Inferior parietal cortex (tissue), 1 donor: ENCODE measurements around the gene SLC9A8.

Experiments
- DNase-seq: peaks from one replicate; pipeline ENCODE4 v3.0.0-alpha.2; 2016; ENCODE audit errors: extremely low spot score

The SLC9A8 gene

DNA sequence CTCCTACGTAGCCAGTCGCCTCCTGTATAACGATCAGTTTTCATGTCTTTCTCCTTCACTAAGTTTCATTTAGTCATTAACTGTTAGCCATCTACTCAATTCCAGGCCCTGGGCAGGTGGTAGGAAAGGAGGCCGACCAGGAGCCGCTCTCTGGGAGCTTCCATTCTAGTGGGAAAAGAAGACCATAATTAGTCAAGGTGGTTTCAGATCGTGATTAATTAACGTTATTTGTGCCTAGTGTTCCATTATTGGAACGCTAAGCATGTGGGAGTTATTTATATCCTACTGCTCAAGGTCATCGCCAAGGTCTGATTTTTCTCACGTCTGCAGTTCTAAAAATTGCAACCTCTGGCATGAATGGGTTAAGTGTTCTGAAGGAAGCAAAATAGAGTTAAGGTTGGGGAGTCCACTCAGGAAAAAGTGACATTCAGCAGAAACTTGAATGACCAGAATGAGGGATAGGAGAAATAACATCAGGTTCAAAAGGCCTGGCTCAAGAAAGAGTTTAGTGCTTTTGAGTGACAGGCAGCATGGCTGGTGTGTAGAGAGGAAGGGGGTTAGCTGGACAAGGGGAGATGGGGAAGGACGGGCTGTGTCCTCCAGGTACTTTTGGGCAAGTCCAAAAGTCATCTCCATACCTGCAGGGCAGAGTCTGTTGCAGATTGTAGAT lies 812 bp downstream of the SLC9A8 start:
- DNase-seq = no peak

DNA sequence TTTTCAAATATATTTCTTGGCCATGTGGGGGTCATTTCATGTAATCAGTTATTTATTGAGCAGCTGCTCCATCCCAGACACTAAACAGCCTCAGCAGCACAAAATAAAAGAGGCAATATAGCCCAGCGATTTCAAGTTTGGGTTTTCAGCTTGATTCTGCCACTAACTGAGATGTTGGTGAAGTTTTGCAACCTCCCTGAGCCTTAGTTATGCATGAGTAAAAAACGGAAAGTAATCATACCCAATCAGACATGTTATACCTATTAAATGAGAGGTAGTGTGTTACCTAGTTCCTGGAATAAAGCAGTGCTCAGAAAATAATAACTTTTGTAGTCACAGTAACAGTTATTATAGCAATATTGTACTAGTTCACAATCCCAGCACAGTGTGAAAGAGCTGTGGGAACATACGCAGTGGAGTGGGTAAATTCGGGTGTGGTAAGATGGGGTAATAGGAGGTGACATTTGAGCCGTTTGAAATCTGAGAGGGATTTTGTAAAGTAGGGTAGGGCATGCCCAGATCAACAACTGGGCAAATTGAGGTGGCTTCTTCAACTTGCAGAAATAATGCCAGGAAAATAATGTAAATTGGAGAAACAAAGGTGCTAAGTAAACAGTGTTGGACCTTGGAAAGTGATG lies 1.5 kb downstream of the SLC9A8 start:
- no peak for DNase-seq

DNA sequence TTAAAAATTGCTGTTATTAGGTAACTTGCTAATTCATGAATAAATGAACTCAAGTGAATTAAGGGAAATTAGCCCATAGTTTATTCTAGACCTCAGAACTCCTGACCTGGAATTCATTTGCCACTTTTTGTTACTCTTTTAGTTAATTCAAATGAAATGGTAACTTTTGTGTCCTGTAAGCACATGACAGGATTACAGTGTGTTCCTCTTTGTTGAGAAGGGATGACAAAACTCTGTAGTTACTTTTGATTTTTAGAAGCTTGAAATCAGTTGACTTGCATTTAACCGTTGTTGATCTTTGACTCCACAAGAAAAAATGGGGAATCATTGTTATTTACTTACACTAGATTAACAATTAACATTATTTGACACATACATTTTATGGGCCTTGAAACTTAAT lies 6.2 kb downstream of the SLC9A8 start:
- DNase-seq = no peak

DNA sequence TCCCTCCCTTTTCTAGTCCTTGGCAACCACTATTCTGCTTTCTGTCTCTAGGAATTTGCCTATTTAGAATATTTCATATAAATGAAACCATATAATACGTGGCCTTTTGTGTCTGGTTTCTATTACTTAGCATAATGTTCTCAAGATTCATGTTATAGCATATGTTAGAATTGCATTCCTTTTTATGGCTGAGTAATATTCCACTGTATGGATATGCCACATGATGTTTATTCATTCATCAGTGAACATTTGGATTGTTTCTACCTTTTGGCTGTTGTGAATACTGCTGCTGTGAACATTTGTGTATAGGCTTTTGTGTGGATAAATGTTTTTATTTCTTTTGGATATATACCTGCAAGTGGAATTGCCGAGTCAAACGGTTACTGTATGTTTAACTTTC lies 7.1 kb downstream of the SLC9A8 start:
- no peak for DNase-seq

DNA sequence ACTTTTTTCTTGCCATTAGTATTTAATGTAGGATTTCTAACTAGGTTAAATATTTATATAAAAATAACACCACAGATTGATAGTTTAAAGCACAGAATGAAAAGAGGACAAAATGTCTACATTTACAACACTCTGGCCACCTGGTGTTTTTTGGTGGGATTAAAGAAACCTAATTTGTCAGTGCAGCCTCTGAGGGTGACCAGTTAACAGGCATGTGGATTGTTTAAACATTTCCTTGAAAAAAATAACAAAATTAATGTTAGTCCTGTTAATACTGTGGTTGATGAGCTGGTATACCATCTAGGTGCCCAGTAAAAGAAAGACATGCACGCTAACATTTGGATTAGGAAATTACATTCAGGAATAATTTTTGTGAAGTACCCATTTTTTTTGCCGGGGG lies 8.8 kb downstream of the SLC9A8 start:
- no peak for DNase-seq

DNA sequence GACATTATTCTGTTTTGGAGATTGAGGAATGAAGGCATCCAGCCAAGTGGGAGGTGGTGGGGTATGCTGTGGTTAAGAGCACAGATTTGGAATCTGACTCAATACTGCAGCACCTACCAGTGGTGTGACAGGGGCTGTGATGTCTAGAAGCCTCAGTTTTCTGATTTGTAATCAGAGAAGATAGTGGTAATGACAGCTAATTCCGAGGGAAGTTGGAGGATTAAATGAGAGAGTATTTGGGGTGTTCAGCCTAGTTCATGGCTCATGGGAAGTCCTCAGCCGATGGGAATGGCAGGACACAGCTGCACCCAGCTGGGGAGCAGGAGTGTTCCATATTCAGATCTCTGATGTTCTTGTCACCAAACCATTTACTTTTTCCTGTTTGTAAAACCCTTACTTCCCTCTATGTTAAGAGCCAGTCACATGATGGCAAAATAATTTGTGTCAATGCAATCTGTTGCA lies 9.3 kb downstream of the SLC9A8 start:
- DNase-seq = no peak

DNA sequence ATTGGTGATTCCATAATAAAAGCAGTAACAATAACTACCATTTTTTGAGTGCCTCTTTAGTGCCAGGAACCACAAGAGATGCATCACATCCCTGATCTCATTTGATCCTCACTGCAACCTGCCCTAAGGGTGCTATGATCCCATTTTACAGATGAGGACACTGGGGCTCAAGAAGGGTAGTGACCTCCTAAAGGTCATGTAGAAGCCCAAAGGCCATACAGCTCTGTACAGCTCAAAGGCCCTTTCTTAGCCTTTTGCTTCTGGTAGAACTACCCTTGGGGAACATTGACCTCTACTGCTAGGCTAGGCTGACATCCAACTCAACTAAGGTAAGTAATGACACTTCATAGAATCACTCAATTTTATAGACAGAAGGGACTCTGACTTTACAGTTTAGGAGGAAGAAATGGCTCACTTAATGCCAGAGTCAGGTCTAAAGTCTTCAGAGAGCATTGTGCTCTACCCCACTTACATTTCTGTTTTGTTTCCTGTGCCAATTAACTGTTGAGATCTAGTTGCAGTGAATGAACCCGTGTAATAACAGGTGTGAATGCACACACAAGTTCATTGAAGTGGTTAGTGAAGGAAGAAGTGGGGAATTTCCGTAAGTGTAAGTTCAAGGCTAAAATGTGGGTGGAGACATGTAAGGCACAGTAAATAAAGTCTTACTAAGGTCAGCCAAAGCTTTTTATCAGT lies 10.7 kb downstream of the SLC9A8 start:
- DNase-seq = no peak

DNA sequence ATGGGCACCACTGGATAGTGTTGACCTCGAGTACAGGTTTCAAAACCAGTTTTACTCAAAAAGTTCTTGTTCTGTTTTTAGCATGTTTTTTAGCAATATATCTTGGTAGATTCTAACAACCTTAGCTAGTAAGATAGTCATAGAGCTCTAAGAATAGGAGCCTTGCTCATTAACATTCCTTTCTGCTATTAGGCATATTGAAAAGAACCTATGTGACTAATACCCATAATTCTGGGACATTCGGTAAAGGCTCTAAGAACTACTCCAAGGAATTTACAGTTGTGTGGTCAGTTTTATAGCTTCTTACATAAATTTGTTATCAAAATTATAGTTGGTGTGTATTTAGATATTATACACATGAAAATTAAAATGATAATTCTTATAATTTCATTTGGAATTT lies 11.6 kb downstream of the SLC9A8 start:
- DNase-seq = no peak

DNA sequence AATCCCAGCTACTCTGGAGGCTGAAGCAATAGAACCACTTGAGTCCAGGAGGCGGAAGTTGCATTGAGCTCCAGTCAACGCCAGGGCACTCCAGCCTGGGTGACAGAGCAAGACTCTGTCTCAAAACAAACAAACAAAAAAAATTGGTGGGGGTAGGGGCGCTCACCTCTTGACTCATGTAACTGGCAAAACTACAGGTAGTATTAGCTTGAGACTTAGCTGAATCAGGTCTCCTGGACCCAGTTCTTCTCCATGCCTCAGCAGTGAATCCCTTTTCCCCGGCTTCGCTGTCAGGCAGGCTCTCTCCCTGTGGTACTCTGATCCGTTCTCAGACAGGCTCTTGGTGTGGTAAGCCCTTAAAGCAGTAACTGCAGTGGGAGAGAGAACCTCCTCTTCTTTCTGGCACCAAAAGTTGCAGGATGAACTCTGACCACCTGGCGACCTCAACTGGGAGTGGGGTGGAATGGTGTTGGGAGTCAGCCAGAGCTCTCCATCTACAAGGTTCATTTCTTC lies 12.9 kb downstream of the SLC9A8 start:
- no peak for DNase-seq

DNA sequence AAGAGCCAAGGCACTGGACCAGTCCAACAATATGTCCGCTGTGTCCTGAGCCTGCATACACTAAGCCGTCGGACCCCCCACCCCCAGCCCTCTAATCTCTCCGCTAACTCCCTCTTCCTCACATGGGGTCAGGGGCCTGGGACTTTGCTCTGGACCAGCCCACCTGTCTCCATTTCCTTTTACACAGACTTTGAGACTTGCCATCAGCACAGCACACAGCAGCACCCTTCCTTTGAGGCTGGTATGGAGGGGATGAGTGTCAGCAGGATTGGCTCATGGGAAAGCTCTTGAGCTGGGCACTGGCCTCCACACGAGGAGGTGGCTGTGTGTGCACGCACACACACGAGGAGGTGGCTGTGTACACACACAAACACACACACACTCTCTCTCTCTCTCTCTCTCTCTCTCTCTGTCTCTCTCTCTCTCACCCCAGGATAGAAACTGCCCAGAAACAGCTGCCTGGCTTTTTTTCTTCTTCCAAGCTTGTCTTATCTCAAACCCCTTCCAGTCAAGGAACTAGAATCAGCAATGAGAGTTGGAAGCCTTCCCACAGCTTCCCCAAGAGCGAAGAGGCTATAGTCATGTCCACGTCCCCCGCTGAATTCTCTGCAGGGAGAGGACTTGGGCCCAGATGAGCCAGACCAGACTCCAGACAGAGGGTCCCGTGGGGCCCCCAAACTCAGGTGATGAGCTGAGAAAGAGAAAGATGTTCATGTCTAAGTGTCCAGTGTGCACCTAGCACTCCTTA lies 18.6 kb downstream of the SLC9A8 start:
- no peak for DNase-seq

DNA sequence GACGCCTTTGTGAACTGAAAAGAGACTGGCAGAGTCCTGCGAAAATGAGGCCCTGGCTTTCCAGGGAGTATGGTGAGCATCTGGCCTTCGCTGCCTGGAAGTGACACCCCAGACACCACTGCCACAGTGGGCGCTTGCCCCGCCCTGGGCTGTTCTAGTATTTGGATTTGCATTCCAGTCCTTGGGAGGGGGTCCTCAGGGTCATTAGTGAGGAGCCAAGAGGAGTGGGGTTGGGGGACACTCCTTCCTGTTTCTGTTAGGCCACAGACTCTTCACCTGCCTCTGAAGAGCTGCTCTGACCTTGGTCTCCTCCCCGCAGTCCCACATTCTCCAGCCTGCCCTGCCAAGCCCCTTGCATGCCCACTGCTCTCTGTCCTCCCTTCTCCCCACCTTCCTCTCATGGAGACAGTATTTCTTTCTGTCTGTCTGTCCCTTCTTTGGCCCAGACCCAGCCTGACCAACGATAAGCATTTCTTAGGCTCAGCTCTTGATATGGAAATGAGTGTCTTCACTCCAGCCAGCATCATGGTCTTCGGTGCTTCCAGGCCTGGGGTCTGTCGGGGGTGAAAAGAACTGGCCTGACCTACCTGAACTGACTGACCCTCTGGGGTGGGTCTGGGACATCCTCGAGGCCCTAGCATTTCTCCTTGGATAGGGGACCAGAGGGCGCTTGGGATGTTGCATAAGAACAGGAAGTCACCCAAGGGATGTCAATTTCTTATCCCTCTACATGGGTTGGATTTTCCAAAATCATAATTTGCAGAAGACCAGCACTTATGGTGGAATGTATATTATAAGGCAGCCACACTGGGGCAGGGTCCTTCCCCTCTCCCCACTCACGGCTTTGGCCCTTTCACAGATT lies 19.4 kb downstream of the SLC9A8 start:
- DNase-seq = no peak

DNA sequence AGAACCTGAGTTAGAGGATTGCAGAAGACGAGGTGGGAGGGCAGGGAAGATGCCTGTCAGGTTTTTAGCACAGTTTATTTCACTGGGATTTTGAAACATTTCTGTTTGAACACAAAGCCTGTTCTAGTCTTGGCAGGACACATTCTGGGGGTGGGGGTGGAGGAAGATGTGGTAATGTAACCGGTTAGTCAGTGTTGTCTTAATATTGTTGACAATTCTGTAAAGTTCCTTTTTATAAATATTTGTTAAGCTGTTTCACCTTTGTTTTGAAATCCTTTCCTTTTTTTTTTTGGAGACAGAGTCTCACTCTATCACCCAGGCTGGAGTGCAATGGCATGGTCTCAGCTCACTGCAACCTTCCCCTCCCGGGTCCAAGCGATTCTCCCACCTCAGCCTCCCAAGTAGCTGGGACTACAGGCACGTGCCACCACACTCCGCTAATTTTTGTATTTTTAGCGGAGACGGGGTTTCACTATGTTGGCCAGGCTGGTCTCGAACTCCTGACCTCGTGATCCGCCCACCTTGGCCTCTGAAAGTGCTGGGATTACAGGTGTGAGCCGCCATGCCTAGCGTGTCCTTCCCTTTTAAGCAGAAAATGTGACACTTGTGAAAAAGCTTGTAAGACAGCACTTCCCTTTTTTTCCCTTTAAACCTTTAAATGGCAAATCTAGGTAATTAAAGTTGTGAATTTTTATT lies 20.2 kb downstream of the SLC9A8 start:
- DNase-seq = no peak

DNA sequence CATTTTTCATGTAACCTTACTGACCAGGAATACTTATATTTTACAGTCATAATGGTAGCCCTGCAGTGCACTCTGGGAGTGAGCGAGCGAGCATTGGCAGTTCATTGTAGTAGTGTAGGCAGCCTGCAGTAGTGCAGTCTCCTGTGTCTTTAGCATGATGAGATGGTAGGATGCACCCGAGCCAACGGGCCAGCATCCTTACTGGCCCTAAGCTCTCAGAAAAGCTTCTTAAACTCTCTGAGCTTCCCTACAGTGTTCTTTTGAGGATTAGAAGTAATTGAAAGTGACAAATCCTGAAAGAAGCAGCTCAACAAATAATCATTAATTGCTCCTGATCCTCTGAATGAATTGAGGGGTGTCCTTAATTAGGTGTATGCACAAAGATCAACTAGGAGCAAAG lies 20.9 kb downstream of the SLC9A8 start:
- DNase-seq = no peak

DNA sequence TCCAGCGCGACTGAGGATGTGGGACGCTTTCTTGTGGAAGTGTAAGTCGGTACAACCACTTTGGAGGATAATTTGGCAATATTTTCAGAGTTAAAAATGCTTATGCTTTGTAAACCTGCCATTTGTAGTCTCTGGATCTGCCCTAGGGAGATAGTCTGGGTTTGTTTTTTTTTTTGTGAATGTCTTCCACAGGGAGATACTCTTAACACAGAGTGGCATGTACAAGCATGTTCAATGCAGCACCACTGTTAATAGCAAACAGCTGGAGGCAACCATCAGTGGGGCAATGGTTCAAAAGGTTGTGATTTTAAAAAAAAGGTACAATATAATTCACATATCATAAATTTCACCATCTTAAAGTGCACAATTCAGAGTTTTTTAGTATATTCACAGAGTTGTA lies 22.4 kb downstream of the SLC9A8 start:
- no peak for DNase-seq

DNA sequence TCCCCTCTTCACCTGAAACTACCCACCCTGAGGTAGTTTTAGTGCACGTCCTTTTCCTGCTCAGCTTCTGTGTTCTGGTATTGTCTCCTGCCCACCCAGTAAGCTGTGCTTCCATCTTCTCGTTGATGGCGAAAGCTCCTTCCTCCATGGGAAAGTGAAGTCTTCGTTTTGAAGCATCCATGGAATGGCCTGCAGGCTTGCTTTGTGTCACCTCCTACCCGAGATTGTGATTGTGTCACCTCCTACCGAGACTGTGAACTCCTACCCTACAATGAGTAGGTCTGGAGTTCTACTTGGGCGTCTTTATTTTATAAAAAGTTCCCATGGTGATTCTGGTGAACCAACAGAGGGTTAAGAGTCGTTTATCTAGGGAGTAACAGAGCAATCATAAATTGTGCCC lies 25.9 kb downstream of the SLC9A8 start:
- DNase-seq = no peak

DNA sequence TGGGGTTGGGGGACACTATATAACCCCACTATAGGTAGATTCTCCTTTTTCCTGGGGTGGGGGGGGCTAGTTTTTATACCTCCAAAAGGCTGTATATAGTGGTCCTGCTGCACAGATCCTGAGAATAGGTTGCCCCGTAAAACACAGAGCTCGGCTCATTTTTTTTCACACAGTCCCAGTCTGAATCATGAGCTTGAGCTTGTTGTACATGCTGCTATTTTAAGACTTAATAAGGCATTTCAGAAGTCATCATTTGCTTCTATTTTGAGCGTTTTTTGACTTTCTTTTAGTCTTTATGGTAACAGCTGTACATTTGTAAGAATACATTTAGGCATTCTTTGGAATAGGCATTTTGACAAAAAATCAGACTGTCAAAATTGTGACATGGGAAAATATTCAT lies 30.5 kb downstream of the SLC9A8 start:
- no peak for DNase-seq

DNA sequence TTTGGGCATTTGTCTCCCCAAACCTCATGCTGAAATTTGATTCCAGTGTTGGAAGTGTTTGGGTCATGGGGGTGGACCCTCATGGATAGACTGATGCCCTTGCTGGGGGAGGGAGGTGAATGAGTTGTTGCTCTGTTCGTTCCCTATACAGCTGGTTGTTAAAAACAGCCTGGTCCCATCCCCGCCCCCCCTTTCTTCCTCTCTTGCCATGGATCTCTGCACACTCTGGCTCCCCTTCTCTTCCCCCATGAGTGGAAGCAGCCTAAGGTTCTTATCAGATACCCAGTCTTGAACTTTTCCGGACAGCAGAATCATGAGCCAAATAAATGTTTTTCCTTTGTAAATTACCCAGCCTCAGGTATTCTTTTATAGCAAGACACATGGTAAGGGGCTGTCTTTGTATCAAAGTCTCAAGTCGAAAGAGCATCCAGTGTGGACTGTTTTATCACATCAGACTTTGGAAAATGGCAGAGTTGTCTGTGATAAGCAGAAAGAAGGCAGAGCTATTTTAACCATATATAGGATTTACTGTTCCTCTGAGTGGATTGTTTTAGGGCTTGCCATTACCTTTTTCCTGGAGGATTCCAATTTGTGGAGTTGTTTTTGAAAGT lies 31.2 kb downstream of the SLC9A8 start:
- no peak for DNase-seq

DNA sequence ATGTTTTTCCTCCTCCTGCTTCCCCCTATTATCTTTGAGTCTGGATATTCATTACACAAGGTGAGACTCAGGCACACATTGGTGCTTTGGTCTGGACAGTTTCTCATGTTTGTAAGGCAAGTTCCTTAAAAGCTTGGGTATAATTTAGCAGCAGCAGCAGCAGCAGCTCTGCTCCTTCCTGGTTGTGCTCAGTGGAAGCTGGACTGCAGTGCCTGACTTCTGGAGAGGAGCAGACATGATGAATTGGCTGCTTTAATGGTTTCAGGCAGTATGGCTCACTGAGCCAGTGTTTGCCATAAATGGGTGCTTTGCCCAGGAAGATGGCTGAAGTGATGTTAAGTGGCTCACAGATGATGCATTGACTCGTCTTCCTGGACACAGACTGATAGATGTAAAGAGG lies 32.4 kb downstream of the SLC9A8 start:
- DNase-seq = no peak

DNA sequence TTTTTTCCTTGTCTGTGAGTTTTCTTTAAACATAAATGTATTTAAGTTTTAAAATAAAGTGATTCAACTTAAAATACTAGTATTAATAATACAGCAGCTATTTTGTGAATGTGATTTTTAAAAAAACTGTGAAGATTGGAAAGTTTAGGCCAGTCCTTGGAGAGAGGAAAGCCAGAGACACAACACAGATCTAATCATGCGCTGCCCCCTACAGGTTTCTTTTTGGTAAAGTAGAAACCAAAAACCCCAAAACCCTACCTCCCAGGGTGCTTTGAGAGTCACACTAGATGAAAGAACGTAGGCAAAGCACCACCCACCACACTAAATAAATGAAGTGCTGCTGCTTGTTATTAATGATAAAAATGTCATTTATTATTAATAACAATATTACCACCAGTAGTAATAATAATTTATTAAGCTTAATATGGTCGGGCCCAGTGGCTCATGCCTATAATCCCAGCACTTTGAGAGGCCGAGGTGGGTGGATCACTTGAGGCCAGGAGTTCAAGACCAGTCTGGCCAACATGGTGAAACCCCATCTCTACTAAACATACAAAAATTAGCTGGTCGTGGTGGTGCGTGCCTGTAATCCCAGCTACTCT lies 33.7 kb downstream of the SLC9A8 start:
- peak; percentile 84 for DNase-seq
